ENCODE data around the gene VPS13D.

DNA sequence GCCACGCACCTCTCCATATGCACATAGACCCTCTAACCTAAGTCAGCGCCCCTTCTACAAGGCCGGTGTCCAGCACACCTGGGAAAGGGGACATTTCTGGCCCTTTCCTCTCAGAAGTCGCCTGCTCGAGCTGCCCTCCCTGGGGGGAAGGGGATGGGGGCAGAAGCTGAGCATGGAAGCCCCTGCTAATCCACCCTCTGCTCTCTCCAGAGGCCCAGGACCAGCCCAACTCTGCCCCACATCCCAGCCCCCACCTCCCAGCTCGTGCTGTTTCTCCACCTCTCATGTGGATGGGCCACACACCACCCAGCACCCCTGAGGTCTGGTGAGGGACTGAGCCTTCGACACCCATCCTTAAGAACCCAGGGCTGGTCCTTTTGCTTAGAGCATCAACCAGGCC is 48.3 kb upstream of the VPS13D start:
- TF ChIP-seq CTCF (IDR thresholded peaks at IDR 0.05 in 2 of 3, conservative IDR thresholded peaks at IDR 0.05 in 1 of 3; ENCODE audit: borderline replicate concordance in 1 of 3, insufficient read depth in 1 of 3, low read depth in 2 of 3, low read length in 2 of 3) = no peak
- TF ChIP-seq, protein P1, sequence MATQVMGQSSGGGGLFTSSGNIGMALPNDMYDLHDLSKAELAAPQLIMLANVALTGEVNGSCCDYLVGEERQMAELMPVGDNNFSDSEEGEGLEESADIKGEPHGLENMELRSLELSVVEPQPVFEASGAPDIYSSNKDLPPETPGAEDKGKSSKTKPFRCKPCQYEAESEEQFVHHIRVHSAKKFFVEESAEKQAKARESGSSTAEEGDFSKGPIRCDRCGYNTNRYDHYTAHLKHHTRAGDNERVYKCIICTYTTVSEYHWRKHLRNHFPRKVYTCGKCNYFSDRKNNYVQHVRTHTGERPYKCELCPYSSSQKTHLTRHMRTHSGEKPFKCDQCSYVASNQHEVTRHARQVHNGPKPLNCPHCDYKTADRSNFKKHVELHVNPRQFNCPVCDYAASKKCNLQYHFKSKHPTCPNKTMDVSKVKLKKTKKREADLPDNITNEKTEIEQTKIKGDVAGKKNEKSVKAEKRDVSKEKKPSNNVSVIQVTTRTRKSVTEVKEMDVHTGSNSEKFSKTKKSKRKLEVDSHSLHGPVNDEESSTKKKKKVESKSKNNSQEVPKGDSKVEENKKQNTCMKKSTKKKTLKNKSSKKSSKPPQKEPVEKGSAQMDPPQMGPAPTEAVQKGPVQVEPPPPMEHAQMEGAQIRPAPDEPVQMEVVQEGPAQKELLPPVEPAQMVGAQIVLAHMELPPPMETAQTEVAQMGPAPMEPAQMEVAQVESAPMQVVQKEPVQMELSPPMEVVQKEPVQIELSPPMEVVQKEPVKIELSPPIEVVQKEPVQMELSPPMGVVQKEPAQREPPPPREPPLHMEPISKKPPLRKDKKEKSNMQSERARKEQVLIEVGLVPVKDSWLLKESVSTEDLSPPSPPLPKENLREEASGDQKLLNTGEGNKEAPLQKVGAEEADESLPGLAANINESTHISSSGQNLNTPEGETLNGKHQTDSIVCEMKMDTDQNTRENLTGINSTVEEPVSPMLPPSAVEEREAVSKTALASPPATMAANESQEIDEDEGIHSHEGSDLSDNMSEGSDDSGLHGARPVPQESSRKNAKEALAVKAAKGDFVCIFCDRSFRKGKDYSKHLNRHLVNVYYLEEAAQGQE (IDR thresholded peaks at IDR 0.05; ENCODE audit: low read depth) = no peak
- TF ChIP-seq POLR2A (IDR thresholded peaks at IDR 0.05; ENCODE audit: borderline replicate concordance, extremely low read depth, insufficient read depth, insufficient read length) = no peak
- no peak for TF ChIP-seq SIN3A (IDR thresholded peaks at IDR 0.05; ENCODE audit: low read depth)
- TF ChIP-seq POLR2AphosphoS5 (IDR thresholded peaks at IDR 0.05; ENCODE audit: low read depth, low read length) = no peak
- TF ChIP-seq ZNF274 (IDR thresholded peaks at IDR 0.05; ENCODE audit: low read depth, low read length) = no peak

Data from HCT116 (cell line).